ENCODE results near the gene ACTN3. TPM values are rescaled to one million over a fixed set of nuclear protein-coding genes. Genes with fewer than 3 reads are reported as not detected.
A peak's percentile ranks its signal among the peaks of the same experiment; 100 is the strongest.

The ACTN3 gene
- total RNA-seq: under 1 TPM; 0.12 to 0.73 TPM

- ATAC-seq (no peak), DNase-seq (ENCODE audit: low spot score) (no peak)
- H3K4me1 Mint-ChIP-seq (ENCODE audit: low read depth in 2 of 2): peaks cover 33 to 35% of the 10 kb centered on the region in 2 donors
- no peaks in the 10 kb centered on the region for H3K9me3 Mint-ChIP-seq
- peak within 1 kb of the TSS; percentile 74 to 89 for H3K27ac Mint-ChIP-seq
- H3K27me3 Mint-ChIP-seq: peaks cover 0 to 3% of the 10 kb centered on the region in 2 donors
- H3K36me3 Mint-ChIP-seq: peaks cover 10% of the 10 kb centered on the region
- peak within 1 kb of the TSS; percentile 96 for H3K4me3 Mint-ChIP-seq
Measured at GRCh38 chr11:66546368-66546965, at the start of gene ACTN3. Gene ACTN3 (plus strand): TSS chr11:66546903. CDS start chr11:66546938, 35 bp downstream.

GRCh38 chr11:66497206-66497605 lies 49.5 kb upstream of the ACTN3 start:
- H3K4me1 Mint-ChIP-seq (ENCODE audit: low read depth in 2 of 2): peaks cover 0 to 3% of the 10 kb centered on the region in 2 donors
- H3K4me3 Mint-ChIP-seq: no peak overlapping the region
- DNase-seq (ENCODE audit: low spot score) (no peak), ATAC-seq (no peak)
- no peaks in the 10 kb centered on the region for H3K9me3 Mint-ChIP-seq
- H3K27me3 Mint-ChIP-seq: no peaks in the 10 kb centered on the region
- H3K36me3 Mint-ChIP-seq: no peaks in the 10 kb centered on the region
- no peak overlapping the region for H3K27ac Mint-ChIP-seq

GRCh38 chr11:66498506-66498905 lies 48.2 kb upstream of the ACTN3 start:
- Mint-ChIP-seq H3K4me1 (ENCODE audit: low read depth in 2 of 2) (no peaks in the 10 kb centered on the region), H3K4me3 (no peak overlapping the region), H3K27ac (no peak overlapping the region), H3K27me3 (no peaks in the 10 kb centered on the region), H3K36me3 (no peaks in the 10 kb centered on the region), H3K9me3 (no peaks in the 10 kb centered on the region)
- ATAC-seq: no peak
- no peak for DNase-seq (ENCODE audit: low spot score)

GRCh38 chr11:66505276-66505816 lies 41.4 kb upstream of the ACTN3 start:
- no peak overlapping the region for H3K27ac Mint-ChIP-seq

GRCh38 chr11:66509131-66509561 lies 37.6 kb upstream of the ACTN3 start:
- no peak for ATAC-seq
- no peak for DNase-seq (ENCODE audit: low spot score)

More at GRCh38 chr11:66505276-66505816, 41.4 kb upstream of the ACTN3 start:
- no peak for ATAC-seq
- no peak overlapping the region for H3K4me3 Mint-ChIP-seq
- DNase-seq (ENCODE audit: low spot score): no peak
- H3K27me3 Mint-ChIP-seq: no peaks in the 10 kb centered on the region
- H3K9me3 Mint-ChIP-seq: no peaks in the 10 kb centered on the region
- H3K4me1 Mint-ChIP-seq (ENCODE audit: low read depth in 2 of 2): no peaks in the 10 kb centered on the region
- H3K36me3 Mint-ChIP-seq: peaks cover 5% of the 10 kb centered on the region

GRCh38 chr11:66510271-66510989 lies 36.3 kb upstream of the ACTN3 start, which contains the start of gene BBS1:
Gene BBS1 (plus strand): TSS chr11:66510635. CDS start chr11:66510660, 25 bp downstream.
- peaks cover 8 to 10% of the 10 kb centered on the region in 2 donors for H3K4me1 Mint-ChIP-seq (ENCODE audit: low read depth in 2 of 2)
- H3K4me3 Mint-ChIP-seq: peak within 1 kb of the TSS; percentile 92
- H3K27ac Mint-ChIP-seq: peak within 1 kb of the TSS; percentile 41 to 52
- no peaks in the 10 kb centered on the region for H3K27me3 Mint-ChIP-seq
- DNase-seq (ENCODE audit: low spot score) (peak; percentile 87), ATAC-seq (peak; percentile 94 to 96)
- peaks cover 5% of the 10 kb centered on the region for H3K36me3 Mint-ChIP-seq
- H3K9me3 Mint-ChIP-seq: no peaks in the 10 kb centered on the region

More at GRCh38 chr11:66509131-66509561, 37.6 kb upstream of the ACTN3 start:
- no peak overlapping the region for H3K4me3 Mint-ChIP-seq
- H3K36me3 Mint-ChIP-seq: peaks cover 5% of the 10 kb centered on the region
- H3K27me3 Mint-ChIP-seq: no peaks in the 10 kb centered on the region
- peaks cover 8 to 10% of the 10 kb centered on the region in 2 donors for H3K4me1 Mint-ChIP-seq (ENCODE audit: low read depth in 2 of 2)
- no peak overlapping the region for H3K27ac Mint-ChIP-seq
- no peaks in the 10 kb centered on the region for H3K9me3 Mint-ChIP-seq

- H3K9me3 Mint-ChIP-seq: no peaks in the 10 kb centered on the region
- peaks cover 8 to 10% of the 10 kb centered on the region in 2 donors for H3K4me1 Mint-ChIP-seq (ENCODE audit: low read depth in 2 of 2)
- peak overlapping the region; percentile 92 for H3K4me3 Mint-ChIP-seq
- no peak for ATAC-seq
- no peaks in the 10 kb centered on the region for H3K27me3 Mint-ChIP-seq
- DNase-seq (ENCODE audit: low spot score): no peak
- peaks cover 5% of the 10 kb centered on the region for H3K36me3 Mint-ChIP-seq
- peak overlapping the region; percentile 41 to 52 for H3K27ac Mint-ChIP-seq
Measured at GRCh38 chr11:66510990-66511339, 35.7 kb upstream of the ACTN3 start.

GRCh38 chr11:66523611-66524010 lies 23.1 kb upstream of the ACTN3 start:
- H3K4me3 Mint-ChIP-seq: no peak overlapping the region
- peaks cover 11% of the 10 kb centered on the region for H3K36me3 Mint-ChIP-seq
- no peaks in the 10 kb centered on the region for H3K27me3 Mint-ChIP-seq
- no peak overlapping the region for H3K27ac Mint-ChIP-seq
- no peaks in the 10 kb centered on the region for H3K4me1 Mint-ChIP-seq (ENCODE audit: low read depth in 2 of 2)
- no peaks in the 10 kb centered on the region for H3K9me3 Mint-ChIP-seq
- no peak for DNase-seq (ENCODE audit: low spot score)
- no peak for ATAC-seq

- H3K4me3 Mint-ChIP-seq: no peak overlapping the region
Measured at GRCh38 chr11:66524304-66525040, 22.2 kb upstream of the ACTN3 start.

GRCh38 chr11:66529069-66529468 lies 17.6 kb upstream of the ACTN3 start:
- Mint-ChIP-seq H3K4me1 (ENCODE audit: low read depth in 2 of 2) (peaks cover 5 to 12% of the 10 kb centered on the region in 2 donors), H3K4me3 (no peak overlapping the region), H3K9me3 (no peaks in the 10 kb centered on the region), H3K27ac (no peak overlapping the region), H3K36me3 (no peaks in the 10 kb centered on the region), H3K27me3 (no peaks in the 10 kb centered on the region)
- ATAC-seq (no peak), DNase-seq (ENCODE audit: low spot score) (no peak)

More at GRCh38 chr11:66524304-66525040, 22.2 kb upstream of the ACTN3 start:
- Mint-ChIP-seq H3K27me3 (no peaks in the 10 kb centered on the region), H3K27ac (no peak overlapping the region), H3K36me3 (peaks cover 11% of the 10 kb centered on the region), H3K4me1 (ENCODE audit: low read depth in 2 of 2) (no peaks in the 10 kb centered on the region), H3K9me3 (no peaks in the 10 kb centered on the region)
- DNase-seq (ENCODE audit: low spot score) (no peak), ATAC-seq (no peak)

- no peak overlapping the region for H3K27ac Mint-ChIP-seq
- H3K9me3 Mint-ChIP-seq: no peaks in the 10 kb centered on the region
Measured at GRCh38 chr11:66529655-66530054, 17.0 kb upstream of the ACTN3 start.

GRCh38 chr11:66530927-66531709 lies 15.6 kb upstream of the ACTN3 start:
- Mint-ChIP-seq H3K36me3 (peaks cover 6% of the 10 kb centered on the region), H3K27ac (no peak overlapping the region), H3K9me3 (no peaks in the 10 kb centered on the region), H3K4me1 (ENCODE audit: low read depth in 2 of 2) (peaks cover 5 to 16% of the 10 kb centered on the region in 2 donors), H3K27me3 (no peaks in the 10 kb centered on the region), H3K4me3 (no peak overlapping the region)
- DNase-seq (ENCODE audit: low spot score): no peak
- ATAC-seq: peak in 1 of 2 donors; percentile 38

More at GRCh38 chr11:66529655-66530054, 17.0 kb upstream of the ACTN3 start:
- ATAC-seq (peak in 1 of 2 donors; percentile 51), DNase-seq (ENCODE audit: low spot score) (no peak)
- Mint-ChIP-seq H3K4me1 (ENCODE audit: low read depth in 2 of 2) (peaks cover 5 to 12% of the 10 kb centered on the region in 2 donors), H3K4me3 (no peak overlapping the region), H3K27me3 (no peaks in the 10 kb centered on the region), H3K36me3 (no peaks in the 10 kb centered on the region)

- DNase-seq (ENCODE audit: low spot score): no peak
- H3K4me1 Mint-ChIP-seq (ENCODE audit: low read depth in 2 of 2): peaks cover 5 to 16% of the 10 kb centered on the region in 2 donors
- H3K4me3 Mint-ChIP-seq: no peak overlapping the region
- H3K27me3 Mint-ChIP-seq: no peaks in the 10 kb centered on the region
- H3K27ac Mint-ChIP-seq: no peak overlapping the region
- H3K36me3 Mint-ChIP-seq: peaks cover 6% of the 10 kb centered on the region
- H3K9me3 Mint-ChIP-seq: no peaks in the 10 kb centered on the region
- no peak for ATAC-seq
Measured at GRCh38 chr11:66531841-66532240, 14.9 kb upstream of the ACTN3 start.

Data from natural killer cell treated with Interleukin-12 subunit alpha and Interleukin-12 subunit beta and Interleukin-15 and Interleukin-18, amount 100 ng/mL, for 72 hours (primary cell).